Stimulated activated CD4-positive, alpha-beta T cell treated with anti-CD3 and anti-CD28 coated beads, Interleukin-4, amount 100 ng/mL, for 48 hours (primary cell): ENCODE data around the gene SORBS1.

Experiments used
- DNase-seq, 2 donors: peaks; one replicate each; pipeline ENCODE4 v3.0.0-alpha.2; 2020; ENCODE audit warnings: low read depth in 2 of 2

SORBS1 gene

GRCh38 chr10:95408983-95409873 is 151.9 kb downstream of the SORBS1 start:
- no peak for DNase-seq

DNA sequence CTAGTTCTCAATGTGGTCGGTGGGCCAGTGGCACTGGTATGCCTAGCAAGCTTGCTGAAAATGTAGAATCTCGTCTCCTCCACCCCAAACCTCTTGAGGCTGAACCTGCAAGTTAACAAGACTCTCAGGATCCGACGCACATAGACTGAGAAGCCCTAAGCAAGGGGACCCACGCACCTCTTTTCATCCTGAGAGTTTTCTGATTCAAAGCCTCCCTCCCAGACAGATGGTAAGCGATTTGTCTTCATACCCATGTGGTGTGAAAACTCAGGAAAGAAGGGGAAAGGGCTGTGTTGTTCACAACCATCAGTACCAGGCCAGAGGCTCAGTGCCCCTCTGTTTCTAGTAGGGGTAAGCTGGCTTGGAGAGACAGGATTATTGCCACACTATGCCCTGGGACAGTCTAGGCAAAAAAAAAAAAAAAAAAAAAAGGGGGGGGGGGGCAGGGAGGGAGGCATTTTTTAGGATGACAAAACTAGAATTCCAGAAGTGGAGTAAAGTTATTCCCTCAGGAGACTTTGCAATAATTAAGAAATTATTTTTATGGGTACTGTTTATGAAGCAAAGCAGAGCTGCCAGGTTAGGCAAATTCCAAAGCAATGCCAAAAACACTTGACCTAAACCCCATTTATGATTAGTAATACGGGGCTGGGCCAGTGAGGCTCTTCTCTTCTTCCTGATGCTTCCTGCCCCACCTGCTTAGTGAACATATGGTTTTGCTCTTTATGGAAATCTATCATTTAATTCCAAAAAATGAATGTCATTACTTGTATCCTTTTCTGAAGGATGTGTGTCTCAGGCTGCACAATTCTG is 152.8 kb downstream of the SORBS1 start:
- DNase-seq, result no peak

- no peak for DNase-seq
Measured at GRCh38 chr10:95407546-95407945, 153.6 kb downstream of the SORBS1 start.

- DNase-seq, result no peak
Measured at GRCh38 chr10:95406651-95407280, 154.4 kb downstream of the SORBS1 start.

DNA sequence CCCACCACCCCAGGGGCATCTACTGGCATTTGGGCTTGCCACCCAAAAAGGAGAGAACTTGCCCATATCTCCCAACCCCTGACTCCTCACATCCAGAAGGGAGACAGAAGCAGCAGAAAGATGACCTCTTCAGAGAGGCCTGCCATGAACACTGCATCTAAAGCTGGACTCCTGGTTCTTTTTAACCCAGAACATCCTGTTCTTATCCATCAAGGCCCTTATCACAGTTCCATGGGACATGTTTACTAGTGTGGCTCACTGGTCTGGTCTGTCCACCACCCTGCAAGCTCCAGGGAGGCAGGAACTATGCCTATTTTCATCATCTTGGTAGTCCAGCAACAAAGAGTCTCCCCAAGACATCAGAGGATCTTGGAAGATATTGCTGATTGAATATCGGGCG is 155.5 kb downstream of the SORBS1 start:
- no peak for DNase-seq

DNA sequence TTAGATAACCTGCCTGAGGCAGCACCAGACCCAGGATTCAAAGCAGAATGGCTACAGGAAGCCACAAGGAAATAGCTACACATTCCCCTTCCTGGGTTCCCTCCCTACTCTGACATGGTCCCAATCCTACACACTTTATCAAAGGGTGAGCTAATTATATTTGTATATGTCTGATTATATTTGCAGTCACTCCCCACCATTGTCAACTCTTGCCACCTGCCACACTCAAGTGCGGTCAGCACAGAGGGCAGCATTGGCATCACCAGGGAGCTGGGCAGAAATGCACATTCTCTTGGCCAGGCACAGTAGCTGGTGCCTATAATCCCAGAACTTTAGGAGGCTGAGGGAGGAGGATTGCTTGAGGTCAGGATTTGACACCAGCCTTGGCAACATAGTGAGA is 156.3 kb downstream of the SORBS1 start:
- no peak for DNase-seq

DNA sequence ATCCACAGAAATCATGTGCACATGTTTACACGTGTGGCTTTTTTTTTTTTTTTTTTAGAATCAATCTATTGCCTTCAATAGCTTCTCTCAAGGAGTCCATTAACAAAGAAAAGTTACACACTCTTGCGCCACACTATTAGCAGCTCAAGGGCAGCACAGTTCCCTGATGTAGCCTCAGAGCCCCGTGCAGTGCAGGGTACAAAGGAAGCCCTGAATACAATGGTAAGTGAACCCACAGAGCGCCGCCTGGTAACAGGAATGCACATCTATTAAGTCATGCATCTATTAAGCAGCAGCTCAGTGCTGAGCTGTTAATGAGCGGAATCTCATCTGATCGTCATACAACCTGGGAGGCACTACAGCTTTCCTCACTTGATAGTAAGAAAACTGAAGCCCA is 156.7 kb downstream of the SORBS1 start:
- DNase-seq, result no peak

GRCh38 chr10:95403700-95404461 is 157.3 kb downstream of the SORBS1 start:
- no peak for DNase-seq

GRCh38 chr10:95401704-95402469 is 159.3 kb downstream of the SORBS1 start:
- DNase-seq, result no peak

GRCh38 chr10:95400787-95401186 is 160.4 kb downstream of the SORBS1 start:
- no peak for DNase-seq

DNA sequence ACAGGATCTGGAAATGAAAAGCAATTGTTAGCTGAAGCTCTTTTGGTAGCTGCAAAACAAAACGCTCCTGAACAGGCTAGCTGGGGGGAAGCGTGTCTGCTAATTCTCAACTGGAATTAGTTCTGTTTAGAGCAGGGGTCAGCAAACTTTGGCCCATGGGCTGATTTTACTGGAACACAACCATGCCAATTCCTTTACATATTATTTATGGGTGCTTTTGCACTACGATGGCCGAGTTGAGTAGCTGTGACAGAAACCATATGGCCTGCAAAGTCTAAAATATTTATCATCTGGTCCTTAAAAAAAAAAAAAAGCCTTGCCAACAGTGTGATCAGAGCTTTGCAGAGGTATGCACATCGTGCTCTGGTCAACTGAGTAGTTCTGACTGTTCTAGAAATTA is 162.0 kb downstream of the SORBS1 start:
- DNase-seq, result no peak

DNA sequence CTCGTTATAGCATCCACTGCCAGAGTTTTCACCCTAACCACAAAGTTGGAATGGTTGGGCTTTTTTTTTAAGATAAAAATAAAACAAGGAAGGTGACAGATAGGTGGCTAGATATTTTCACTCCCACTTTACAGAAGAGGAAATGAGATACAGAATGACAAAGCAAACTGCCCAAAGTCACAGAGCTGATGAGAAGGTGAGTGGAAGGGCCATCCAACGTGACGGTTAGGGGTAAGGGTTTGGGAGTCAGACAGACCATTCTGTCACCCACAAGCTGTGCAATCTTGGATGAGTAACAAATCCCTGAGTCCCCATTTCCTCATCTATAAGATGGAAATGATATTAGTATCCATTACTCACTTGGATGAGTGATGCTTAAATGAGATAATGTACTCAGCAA is 163.4 kb downstream of the SORBS1 start:
- no peak for DNase-seq

- no peak for DNase-seq
Measured at GRCh38 chr10:95395947-95396449, 165.2 kb downstream of the SORBS1 start.

DNA sequence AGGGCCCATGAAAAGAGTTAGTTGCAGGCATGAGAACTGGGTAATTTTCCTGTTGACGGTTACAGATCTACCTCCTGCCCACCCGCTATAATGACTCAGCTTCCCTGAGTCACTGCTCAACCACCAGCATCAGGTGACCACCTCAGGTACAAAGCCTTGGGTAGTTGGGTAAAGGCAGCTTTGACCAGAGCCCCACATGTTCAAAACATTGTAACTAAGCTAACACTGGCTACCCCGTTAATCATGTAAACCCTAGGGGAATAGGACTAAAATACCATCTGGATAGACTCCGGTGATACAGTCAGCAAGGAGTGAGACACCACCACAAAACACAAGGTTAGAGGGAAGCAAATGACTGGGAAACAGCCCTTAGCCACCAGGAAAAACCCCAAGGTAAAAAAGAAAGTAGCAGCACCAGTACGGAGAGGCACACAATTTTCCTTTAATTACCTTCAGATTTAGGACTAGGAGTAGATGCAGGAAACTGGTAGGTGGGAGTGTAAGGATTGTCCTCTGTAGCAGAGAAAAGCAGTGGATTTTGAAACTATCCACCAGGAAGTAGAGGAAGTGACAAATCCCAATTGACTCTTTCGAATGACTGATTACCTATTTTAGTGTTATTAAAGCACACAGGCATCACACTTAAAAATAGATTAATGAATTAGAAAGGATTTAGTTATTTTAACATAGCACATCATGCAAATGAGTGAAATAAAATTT is 166.8 kb downstream of the SORBS1 start:
- DNase-seq, result peak in 1 of 2 donors; percentile 4

- DNase-seq, result no peak
Measured at GRCh38 chr10:95392681-95393164, 168.4 kb downstream of the SORBS1 start.

GRCh38 chr10:95392217-95392584 is 169.0 kb downstream of the SORBS1 start:
- no peak for DNase-seq

DNA sequence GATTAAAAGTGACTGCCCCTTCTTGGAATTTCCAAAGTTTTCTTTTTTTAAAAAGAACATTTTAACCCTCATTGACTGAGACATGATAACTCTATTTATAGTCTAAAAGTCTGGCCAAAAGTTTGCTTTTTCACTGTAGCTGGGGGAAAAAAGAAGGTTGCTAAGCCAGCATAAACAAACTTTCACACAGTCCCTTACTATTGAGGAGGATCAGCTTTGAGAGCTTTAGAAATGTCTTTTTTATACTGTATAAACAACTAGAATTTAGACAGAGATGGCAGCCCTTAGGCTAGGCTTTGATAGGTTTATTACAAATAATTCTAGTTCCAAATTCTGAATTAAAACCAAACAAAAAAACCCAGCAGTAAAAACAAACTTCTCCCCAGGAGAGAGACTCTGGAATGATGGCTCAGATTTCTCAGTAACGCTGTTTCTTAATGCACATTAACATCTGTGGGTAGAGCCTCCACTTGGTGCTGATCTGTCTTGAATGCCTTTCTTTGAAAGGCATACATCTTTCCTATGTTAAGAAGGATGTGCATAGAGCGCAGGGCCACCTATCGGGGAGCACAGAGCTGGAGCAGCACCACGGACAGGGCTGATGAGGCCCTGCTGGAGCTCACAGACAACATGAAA is 169.5 kb downstream of the SORBS1 start:
- no peak for DNase-seq

DNA sequence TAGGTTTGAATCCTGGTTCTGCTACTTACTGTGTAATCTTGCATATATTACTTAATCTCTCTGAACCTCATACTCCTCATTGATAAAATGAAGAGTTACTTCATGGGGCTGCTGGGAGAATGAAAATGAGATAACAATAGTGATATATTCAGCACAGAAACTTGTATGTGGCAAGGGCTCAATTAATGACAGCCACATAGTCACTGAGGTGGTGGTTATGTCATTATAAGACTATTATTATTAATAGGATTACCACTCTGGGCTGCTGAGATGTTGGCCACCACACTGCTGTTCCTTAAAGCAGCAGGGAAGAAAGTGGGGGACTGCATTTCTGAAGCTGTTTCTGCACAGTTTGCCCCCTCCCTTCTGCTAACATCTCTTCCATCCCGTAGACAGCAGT is 170.0 kb downstream of the SORBS1 start:
- DNase-seq, result no peak

DNA sequence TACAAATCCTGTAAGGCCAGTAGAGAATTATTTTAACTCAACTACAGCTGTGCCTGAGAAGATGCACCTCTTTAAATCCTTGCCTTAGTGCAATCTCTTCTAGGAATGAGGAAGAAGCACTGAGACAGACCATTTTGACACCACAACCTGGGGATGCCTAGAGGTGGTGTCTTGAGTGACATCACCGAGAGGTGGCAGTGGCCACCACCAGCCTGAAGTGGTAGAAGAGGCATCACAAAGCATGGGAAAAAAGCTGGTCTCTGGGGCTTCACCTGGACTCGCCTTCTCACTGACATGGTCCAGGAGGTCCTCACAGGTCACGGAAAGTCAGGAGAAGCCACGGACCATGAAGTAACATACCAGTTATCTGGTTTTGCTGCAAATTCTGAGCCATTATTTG is 171.2 kb downstream of the SORBS1 start:
- no peak for DNase-seq
